CD4-positive, alpha-beta T cell (primary cell): ENCODE measurements around the gene MYL9. TPM values are rescaled to one million over a fixed set of nuclear protein-coding genes. Genes with fewer than 3 reads are reported as not detected.

Source experiments
- ATAC-seq: fragments of 200-7000 bp; cut with Tn5 transposase; one replicate; pipeline ENCODE4 v1.10.0; 2022; ENCODE audit warnings: mild to moderate bottlenecking; ENCODE audit not compliant: poor library complexity
- CTCF ChIA-PET: fragments of 350-600 bp; sonication (Branson Sonifier 250); formaldehyde crosslinking; loops from one replicate; lab custom pipeline; 2021; ENCODE audit warnings: antibody characterized with exemption, inconsistent platforms; lab: Charles Lee
- POLR2A ChIA-PET: fragments of 350-600 bp; sonication (Branson Sonifier 250); formaldehyde crosslinking; loops from one replicate; lab custom pipeline; 2021; ENCODE audit warnings: antibody characterized with exemption, inconsistent platforms; lab: Charles Lee
- DNase-seq, 14 experiments: peaks; one replicate each; pipeline ENCODE4 v3.0.0-alpha.2; 2013 to 2020; ENCODE audit warnings: mixed read lengths in 2 of 14
- H3K27ac ChIP-seq, 2 donors: one replicate each; pipeline versions ENCODE4 v1.5.1 to v1.7.0; 2013; ENCODE audit warnings: low read length in 2 of 2, low read depth in 1 of 2, mild to moderate bottlenecking in 1 of 2
- H3K27me3 ChIP-seq, 2 experiments: 1 replicate in 1 of 2; 2 replicates in 1 of 2; pipeline versions ENCODE4 v1.6.1 to v1.7.0; 2013; ENCODE audit warnings: low read length in 2 of 2, control low read depth in 1 of 2, mild to moderate bottlenecking in 1 of 2, moderate library complexity in 1 of 2; ENCODE audit not compliant: insufficient read depth in 2 of 2, control insufficient read depth in 1 of 2
- H3K36me3 ChIP-seq: one replicate; pipeline ENCODE4 v1.6.1; 2013; ENCODE audit warnings: low read length, control low read depth; ENCODE audit not compliant: insufficient read depth
- H3K4me1 ChIP-seq: one replicate; pipeline ENCODE4 v1.6.1; 2013; ENCODE audit warnings: low read length, control low read depth; ENCODE audit not compliant: insufficient read depth
- H3K4me3 ChIP-seq: one replicate; pipeline ENCODE4 v1.5.1; 2013; ENCODE audit warnings: mild to moderate bottlenecking, low read length, moderate library complexity
- H3K9me3 ChIP-seq, 2 experiments: 1 replicate in 1 of 2; 2 replicates in 1 of 2; pipeline versions ENCODE4 v1.6.1 to v1.7.0; 2013; ENCODE audit warnings: low read length in 2 of 2, mild to moderate bottlenecking in 2 of 2, control low read depth in 1 of 2, moderate library complexity in 1 of 2; ENCODE audit not compliant: control insufficient read depth in 1 of 2, insufficient read depth in 1 of 2
- H3K27ac Mint-ChIP-seq: one replicate; pipeline ENCODE4 v1.8.0; 2020; ENCODE audit warnings: mixed read lengths
- H3K27me3 Mint-ChIP-seq: one replicate; pipeline ENCODE4 v1.8.0; 2021; ENCODE audit warnings: mixed read lengths
- H3K36me3 Mint-ChIP-seq: one replicate; pipeline ENCODE4 v1.8.0; 2021; ENCODE audit warnings: low read depth, mixed read lengths
- H3K4me1 Mint-ChIP-seq: one replicate; pipeline ENCODE4 v1.8.0; 2021; ENCODE audit warnings: low read depth, mixed read lengths
- H3K4me3 Mint-ChIP-seq: one replicate; pipeline ENCODE4 v1.8.0; 2020; ENCODE audit warnings: mild to moderate bottlenecking, mixed read lengths
- H3K9me3 Mint-ChIP-seq: one replicate; pipeline ENCODE4 v1.8.0; 2020; ENCODE audit warnings: mixed read lengths
- CTCF ChIP-seq: fragments of 200-600 bp; IDR thresholded peaks from one replicate; pipeline ENCODE4 v1.8.0; 2022; ENCODE audit warnings: antibody characterized with exemption, mild to moderate bottlenecking
- intact Hi-C, 2 experiments: fragments of 100-400 bp; cut with DNase I in 1 of 2; cut with micrococcal nuclease in 1 of 2; formaldehyde crosslinking; loops; one replicate each; pipeline versions ENCODE4 v1.15.1 to v1.9.0; 2023 to 2025; cut with DNase I, micrococcal nuclease
- total RNA-seq, 174 experiments: library from RNA in 2 of 174; stranded (reverse) in 2 of 174; gene quantifications; one replicate each; pipeline ENCODE4 v1.2.3 and lab custom pipeline; 2021 to 2026

The MYL9 gene
- total RNA-seq, 2 experiments from 2014 or later = not detected

- H3K9me3 ChIP-seq = no peaks in the 10 kb centered on the region
- no peaks in the 10 kb centered on the region for H3K36me3 ChIP-seq
- H3K4me3 ChIP-seq = no peak overlapping the region
- no peak for DNase-seq
- Mint-ChIP-seq H3K27ac (no peak overlapping the region), H3K27me3 (no peaks in the 10 kb centered on the region), H3K9me3 (no peaks in the 10 kb centered on the region), H3K36me3 (no peaks in the 10 kb centered on the region), H3K4me1 (no peaks in the 10 kb centered on the region), H3K4me3 (no peak overlapping the region)
- no peaks in the 10 kb centered on the region for H3K27me3 ChIP-seq
- no peaks in the 10 kb centered on the region for H3K4me1 ChIP-seq
- CTCF ChIA-PET = no interaction called here
- POLR2A ChIA-PET = no interaction called here
- no peak for TF ChIP-seq CTCF
- no peak overlapping the region for H3K27ac ChIP-seq
- ATAC-seq = no peak
- intact Hi-C loops = no loop called here
These were observed 8.8 kb downstream of the MYL9 start for GRCh38 chr20:36549942-36550789.

- CTCF ChIA-PET = interaction anchor here (1.1 kb wide), 1 partner anchor 55 kb away, joined by 3 read pairs; the partner anchor contains the start of gene RAB5IF
- Histone ChIP-seq H3K36me3 (no peaks in the 10 kb centered on the region), H3K27me3 (no peaks in the 10 kb centered on the region), H3K27ac (no peak overlapping the region), H3K9me3 (no peaks in the 10 kb centered on the region), H3K4me1 (no peaks in the 10 kb centered on the region), H3K4me3 (no peak overlapping the region)
- TF ChIP-seq CTCF = no peak
- no peak overlapping the region for H3K27ac Mint-ChIP-seq
- no peaks in the 10 kb centered on the region for H3K27me3 Mint-ChIP-seq
- no peak overlapping the region for H3K4me3 Mint-ChIP-seq
- DNase-seq = no peak
- ATAC-seq = no peak
- H3K36me3 Mint-ChIP-seq = no peaks in the 10 kb centered on the region
- POLR2A ChIA-PET = no interaction called here
- no peaks in the 10 kb centered on the region for H3K9me3 Mint-ChIP-seq
- intact Hi-C loops = no loop called here
- H3K4me1 Mint-ChIP-seq = no peaks in the 10 kb centered on the region
These were observed 9.5 kb downstream of the MYL9 start for GRCh38 chr20:36550790-36551299.

- Mint-ChIP-seq H3K4me1 (peaks cover 9% of the 10 kb centered on the region), H3K27me3 (no peaks in the 10 kb centered on the region), H3K4me3 (no peak overlapping the region), H3K9me3 (no peaks in the 10 kb centered on the region), H3K27ac (no peak overlapping the region), H3K36me3 (no peaks in the 10 kb centered on the region)
- POLR2A ChIA-PET = no interaction called here
- peaks cover 10% of the 10 kb centered on the region for H3K4me1 ChIP-seq
- intact Hi-C loops = no loop called here
- H3K9me3 ChIP-seq = no peaks in the 10 kb centered on the region
- CTCF ChIA-PET = no interaction called here
- no peaks in the 10 kb centered on the region for H3K36me3 ChIP-seq
- TF ChIP-seq CTCF = no peak
- DNase-seq (no peak), ATAC-seq (no peak)
- no peak overlapping the region for H3K4me3 ChIP-seq
- H3K27ac ChIP-seq = no peak overlapping the region
- no peaks in the 10 kb centered on the region for H3K27me3 ChIP-seq
These were observed 13.9 kb downstream of the MYL9 start for GRCh38 chr20:36555248-36555647.
